ENCODE measurements around the gene VPS13D. TPM values are rescaled to one million over a fixed set of nuclear protein-coding genes. Genes with fewer than 3 reads are reported as not detected.

VPS13D gene
- total RNA-seq, 1 experiment from 2014 or later, result 31.6 TPM

- Histone ChIP-seq H3K36me3 (ENCODE audit: control insufficient read depth in 1 of 2, insufficient read depth in 2 of 2, low read length in 2 of 2) (no peaks in the 10 kb centered on the region), H3K79me2 (ENCODE audit: insufficient read depth, low read length) (no peaks in the 10 kb centered on the region), H3K9me3 (ENCODE audit: control insufficient read depth in 1 of 2, insufficient read depth in 1 of 2, low read depth in 1 of 2, low read length in 2 of 2) (peaks cover 0 to 11% of the 10 kb centered on the region in 2 experiments; a peak in 1 of 4 replicates), H3K9me2 (ENCODE audit: insufficient read depth) (no peaks in the 10 kb centered on the region), H3K9ac (ENCODE audit: low read length) (no peak overlapping the region), H3K4me1 (ENCODE audit: control insufficient read depth in 1 of 2, insufficient read depth in 2 of 2, low read length in 2 of 2) (peaks cover 61 to 84% of the 10 kb centered on the region in 2 experiments), H4K20me1 (ENCODE audit: insufficient read depth) (no peaks in the 10 kb centered on the region), H3K4me3 (replicated peaks in 1 of 2; ENCODE audit: low read depth in 1 of 2, low read length in 2 of 2) (no peak overlapping the region), H3K4me2 (ENCODE audit: low read length) (no peak overlapping the region), H2AFZ (ENCODE audit: low read depth, low read length, poor library complexity, severe bottlenecking) (no peak overlapping the region), H3K27me3 (ENCODE audit: insufficient read depth, low read length) (no peaks in the 10 kb centered on the region), H3K27ac (ENCODE audit: low read depth, low read length) (no peak overlapping the region)
- no peak for DNase-seq (ENCODE audit: low read depth, low spot score)
- no peak for TF ChIP-seq TCF7L2 (IDR thresholded peaks at IDR 0.05; ENCODE audit: borderline replicate concordance, extremely low read depth, insufficient read depth, insufficient read length)
- no peak for TF ChIP-seq EZH2 (IDR thresholded peaks at IDR 0.05)
- TF ChIP-seq CEBPB (IDR thresholded peaks at IDR 0.05; ENCODE audit: low read depth), result no peak
- no peak for TF ChIP-seq JUND (IDR thresholded peaks at IDR 0.05)
- no peak for TF ChIP-seq YY1 (IDR thresholded peaks at IDR 0.05; ENCODE audit: extremely low read depth, insufficient replicate concordance, low read depth, low read length)
- TF ChIP-seq SRF (IDR thresholded peaks at IDR 0.05; ENCODE audit: low read depth), result no peak
- no peak for TF ChIP-seq SIN3A (IDR thresholded peaks at IDR 0.05; ENCODE audit: low read depth)
- TF ChIP-seq POLR2AphosphoS5 (IDR thresholded peaks at IDR 0.05; ENCODE audit: low read depth, low read length), result no peak
- TF ChIP-seq FOSL1 (IDR thresholded peaks at IDR 0.05; ENCODE audit: low read depth), result no peak
- no peak for TF ChIP-seq SP1 (IDR thresholded peaks at IDR 0.05; ENCODE audit: low read depth)
- no peak for TF ChIP-seq CTCF (IDR thresholded peaks at IDR 0.05 in 2 of 3, conservative IDR thresholded peaks at IDR 0.05 in 1 of 3; ENCODE audit: borderline replicate concordance in 1 of 3, insufficient read depth in 1 of 3, low read depth in 2 of 3, low read length in 2 of 3)
- TF ChIP-seq EZH2phosphoT487 (IDR thresholded peaks at IDR 0.05; ENCODE audit: borderline replicate concordance), result no peak
- TF ChIP-seq ELF1 (IDR thresholded peaks at IDR 0.05; ENCODE audit: borderline replicate concordance, low read depth), result no peak
- TF ChIP-seq ZBTB33 (IDR thresholded peaks at IDR 0.05; ENCODE audit: extremely low read depth, insufficient replicate concordance, low read length), result no peak
- TF ChIP-seq RAD21 (IDR thresholded peaks at IDR 0.05; ENCODE audit: low read depth), result no peak
- no peak for TF ChIP-seq REST (IDR thresholded peaks at IDR 0.05; ENCODE audit: low read depth)
- no peak for TF ChIP-seq ZNF274 (IDR thresholded peaks at IDR 0.05; ENCODE audit: low read depth, low read length)
- TF ChIP-seq CBX3 (IDR thresholded peaks at IDR 0.05; ENCODE audit: low read depth), result no peak
- RAD21 ChIA-PET (ENCODE audit: low non-redundant PET in 1 of 2, low total read pairs in 2 of 2, uncharacterized antibody in 2 of 2, unreplicated experiment in 2 of 2), result no interaction called here
- BruUV-seq (replicated peaks), result no TSS peak
- ATAC-seq, result no peak
- intact Hi-C loops (cut with micrococcal nuclease), result no loop called here
- CTCF ChIA-PET, result no interaction called here
- POLR2A ChIA-PET, result no interaction called here
Measured at GRCh38 chr1:12473596-12474362, 243.9 kb downstream of the VPS13D start.

Measured in HCT116 (cell line).